ENCODE results near the gene LPP. TPM values are rescaled to one million over a fixed set of nuclear protein-coding genes. Genes with fewer than 3 reads are reported as not detected.

Gene LPP
- polyA plus RNA-seq, 3 donors, result 14.1 to 23.2 (median 15.3) TPM

DNA sequence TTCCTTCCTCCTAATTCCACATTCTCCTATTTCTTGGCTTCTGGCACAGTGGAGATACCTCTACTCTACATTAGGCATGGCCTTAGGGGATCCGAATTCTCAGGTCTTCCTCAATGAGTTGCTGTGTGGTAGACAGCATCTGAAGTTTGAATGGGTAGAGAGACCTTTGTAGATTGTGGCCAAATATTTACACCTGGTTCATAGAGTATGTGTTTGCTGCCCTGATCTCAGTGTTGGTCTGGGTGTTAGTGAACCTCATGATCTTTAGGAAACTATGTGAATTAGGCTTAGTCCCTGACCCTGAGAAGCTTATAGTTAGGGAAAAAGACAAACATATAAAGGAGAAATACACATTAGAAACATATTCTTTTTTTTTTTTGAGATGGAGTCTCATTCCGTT lies 75.8 kb downstream of the LPP start:
- no peak for TF ChIP-seq CTCF (IDR thresholded peaks at IDR 0.05)
- intact Hi-C loops (cut with micrococcal nuclease), result no loop called here
- Histone ChIP-seq H4K20me1 (ENCODE audit: insufficient read depth, low read length) (peaks cover 4% of the 10 kb centered on the region), H3K27me3 (ENCODE audit: control insufficient read depth in 2 of 2, insufficient read depth in 2 of 2, low read length in 2 of 2) (no peaks in the 10 kb centered on the region), H3K79me2 (ENCODE audit: insufficient read depth, low read length) (no peaks in the 10 kb centered on the region), H3K36me3 (replicated peaks in 1 of 2; ENCODE audit: control insufficient read depth in 1 of 2, insufficient read depth in 2 of 2, low read length in 2 of 2) (peaks cover 0 to 23% of the 10 kb centered on the region in 2 donors), H3K27ac (ENCODE audit: low read depth in 1 of 2, low read length in 2 of 2) (no peak overlapping the region), H3K4me2 (replicated peaks; ENCODE audit: extremely low read depth, low read length, poor library complexity, severe bottlenecking) (no peak overlapping the region), H3K4me3 (replicated peaks in 1 of 3; ENCODE audit: low read depth in 2 of 3, low read length in 3 of 3) (no peak overlapping the region), H3K4me1 (ENCODE audit: control insufficient read depth in 1 of 2, insufficient read depth in 2 of 2, low read length in 2 of 2) (no peaks in the 10 kb centered on the region), H3K9me3 (replicated peaks in 1 of 2; ENCODE audit: control insufficient read depth in 1 of 2, insufficient read depth in 1 of 2, low read length in 2 of 2) (no peaks in the 10 kb centered on the region), H2AFZ (ENCODE audit: insufficient read depth, low read depth, low read length, poor library complexity, severe bottlenecking) (no peak overlapping the region), H3K9ac (ENCODE audit: insufficient read depth, low read length, poor library complexity, severe bottlenecking) (no peak overlapping the region)
- peak overlapping the region in 1 of 7 donors; percentile 51 for H3K27ac Mint-ChIP-seq
- H3K4me3 Mint-ChIP-seq, result no peak overlapping the region
- WGBS (ENCODE audit: insufficient coverage), result 100% methylated on average over 1 of the region's 2 CpGs
- DNase-seq, result no peak
- no peaks in the 10 kb centered on the region for H3K9me3 Mint-ChIP-seq
- peaks cover 0 to 2% (median 2%) of the 10 kb centered on the region in 3 donors for H3K27me3 Mint-ChIP-seq (ENCODE audit: low read depth in 3 of 3)
- H3K4me1 Mint-ChIP-seq, result no peaks in the 10 kb centered on the region
- peaks cover 48 to 61% of the 10 kb centered on the region in 2 donors for H3K36me3 Mint-ChIP-seq

GRCh38 chr3:188230962-188231361 lies 77.0 kb downstream of the LPP start:
- peaks cover 2% of the 10 kb centered on the region for H3K4me1 Mint-ChIP-seq
- H3K4me1 ChIP-seq (ENCODE audit: control insufficient read depth in 1 of 2, insufficient read depth in 2 of 2, low read length in 2 of 2), result no peaks in the 10 kb centered on the region
- no peak overlapping the region for H3K4me3 ChIP-seq (replicated peaks in 1 of 3; ENCODE audit: low read depth in 2 of 3, low read length in 3 of 3)
- H3K27ac Mint-ChIP-seq, result peak overlapping the region in 2 of 7 donors; percentile 11 to 36
- intact Hi-C loops (cut with micrococcal nuclease), result no loop called here
- H3K9ac ChIP-seq (ENCODE audit: insufficient read depth, low read length, poor library complexity, severe bottlenecking), result no peak overlapping the region
- no CpG with 5 or more reads among the region's 5 CpGs for WGBS (ENCODE audit: insufficient coverage)
- no peak overlapping the region for H3K27ac ChIP-seq (ENCODE audit: low read depth in 1 of 2, low read length in 2 of 2)
- no peak for TF ChIP-seq CTCF (IDR thresholded peaks at IDR 0.05)
- H3K27me3 ChIP-seq (ENCODE audit: control insufficient read depth in 2 of 2, insufficient read depth in 2 of 2, low read length in 2 of 2), result no peaks in the 10 kb centered on the region
- H3K4me2 ChIP-seq (replicated peaks; ENCODE audit: extremely low read depth, low read length, poor library complexity, severe bottlenecking), result no peak overlapping the region
- no peak for DNase-seq
- peaks cover 0 to 2% (median 2%) of the 10 kb centered on the region in 3 donors for H3K27me3 Mint-ChIP-seq (ENCODE audit: low read depth in 3 of 3)
- no peak overlapping the region for H3K4me3 Mint-ChIP-seq
- no peaks in the 10 kb centered on the region for H3K9me3 Mint-ChIP-seq
- no peaks in the 10 kb centered on the region for H3K79me2 ChIP-seq (ENCODE audit: insufficient read depth, low read length)
- peaks cover 0 to 20% of the 10 kb centered on the region in 2 donors for H3K36me3 ChIP-seq (replicated peaks in 1 of 2; ENCODE audit: control insufficient read depth in 1 of 2, insufficient read depth in 2 of 2, low read length in 2 of 2)
- H4K20me1 ChIP-seq (ENCODE audit: insufficient read depth, low read length), result peaks cover 4% of the 10 kb centered on the region
- H2AFZ ChIP-seq (ENCODE audit: insufficient read depth, low read depth, low read length, poor library complexity, severe bottlenecking), result no peak overlapping the region
- H3K36me3 Mint-ChIP-seq, result peaks cover 50 to 61% of the 10 kb centered on the region in 2 donors
- H3K9me3 ChIP-seq (replicated peaks in 1 of 2; ENCODE audit: control insufficient read depth in 1 of 2, insufficient read depth in 1 of 2, low read length in 2 of 2), result no peaks in the 10 kb centered on the region

Data from CD14-positive monocyte (primary cell).